OCI-M2 (cell line): ENCODE data around the gene GPR15.
"Not testable (repeated sequence)": the region's sequence is repeated elsewhere in the genome, so short reads cannot be mapped to it uniquely, and the experiment has no call there.

Source experiments
- DNase-seq: peaks from one replicate; lab custom pipeline; 2025; ENCODE audit not compliant: unreplicated experiment; lab: John Stamatoyannopoulos, UW

The GPR15 gene

DNA sequence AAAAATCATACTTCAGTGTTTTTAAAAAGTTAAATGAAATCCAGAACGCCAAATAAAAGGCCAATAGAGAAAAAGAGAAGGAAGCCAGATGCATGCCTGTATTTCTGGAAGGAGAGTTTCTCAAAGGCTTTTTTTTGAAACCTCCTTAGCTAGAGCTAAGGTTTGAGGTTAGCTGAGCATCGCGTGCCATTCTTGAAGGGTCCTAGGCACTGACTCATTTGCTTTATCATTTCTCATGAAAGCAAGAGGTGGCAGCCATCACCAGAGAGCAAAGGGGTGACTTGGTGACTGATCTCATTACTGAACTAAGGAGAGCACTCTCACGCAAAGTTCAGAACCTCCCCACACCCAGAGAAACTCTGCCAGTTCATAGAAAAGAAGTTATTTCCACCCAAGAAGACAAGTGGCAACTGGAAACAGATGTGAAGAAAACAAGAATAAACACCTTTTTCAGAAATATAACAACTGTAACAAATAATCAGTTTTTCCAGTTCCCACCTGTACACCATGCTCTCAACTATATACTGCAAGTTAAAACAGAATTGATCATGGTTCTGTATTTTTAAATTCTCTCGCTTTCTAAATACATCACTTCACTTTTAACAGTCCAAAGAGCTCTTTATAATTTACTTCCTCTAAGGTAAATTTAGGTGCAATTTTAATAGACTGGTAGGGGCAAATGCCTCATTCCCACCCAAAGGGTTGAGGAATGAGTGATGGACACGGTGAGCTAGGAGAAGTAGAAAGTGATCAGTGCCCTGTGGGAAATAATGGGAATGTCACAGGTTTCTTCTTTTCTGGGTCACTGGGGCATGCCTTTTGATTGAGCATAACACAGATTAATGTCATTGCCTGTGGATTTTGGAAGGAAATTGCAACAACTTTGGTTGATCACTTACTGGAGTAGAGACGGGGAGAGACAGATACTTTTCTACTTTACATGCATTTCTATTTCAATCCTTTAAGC lies 24.7 kb downstream of the GPR15 start:
- no peak for DNase-seq

DNA sequence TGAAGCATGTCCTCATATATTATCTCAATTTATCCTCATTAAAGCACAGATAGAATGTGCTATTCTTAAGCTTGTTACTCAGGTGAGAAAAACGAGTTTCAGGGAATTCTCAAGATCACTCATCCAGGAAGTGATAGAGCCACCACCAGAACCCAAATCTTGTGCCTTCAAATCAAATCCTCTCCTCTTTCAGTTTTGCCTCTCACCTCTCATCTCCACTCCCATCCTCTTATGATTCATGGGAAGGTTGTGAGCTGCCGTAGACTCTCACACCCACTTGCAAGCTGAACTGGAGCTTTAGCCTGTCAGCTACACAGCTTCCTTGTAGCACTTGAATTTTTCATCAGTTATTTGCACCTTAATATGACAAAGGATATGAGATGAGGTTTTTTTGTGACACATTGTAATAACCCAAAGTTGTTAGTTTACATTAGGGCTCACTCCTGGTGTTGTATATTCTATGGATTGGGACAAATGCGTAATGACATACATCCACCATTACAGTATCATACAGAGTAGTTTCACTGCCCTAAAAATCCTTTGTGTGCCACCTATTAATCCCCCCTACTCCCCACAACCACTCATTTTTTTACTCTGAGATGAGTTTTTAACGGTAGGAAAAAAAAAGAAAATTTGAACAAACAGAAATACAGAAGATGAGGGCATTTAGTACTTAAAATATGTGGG lies 25.7 kb downstream of the GPR15 start:
- no peak for DNase-seq

GRCh38 chr3:98558100-98558827 lies 26.5 kb downstream of the GPR15 start:
- DNase-seq = no peak

- not testable (repeated sequence) for DNase-seq
Observed at GRCh38 chr3:98559769-98560168, 28.0 kb downstream of the GPR15 start.

GRCh38 chr3:98560911-98561310 lies 29.1 kb downstream of the GPR15 start:
- no peak for DNase-seq

DNA sequence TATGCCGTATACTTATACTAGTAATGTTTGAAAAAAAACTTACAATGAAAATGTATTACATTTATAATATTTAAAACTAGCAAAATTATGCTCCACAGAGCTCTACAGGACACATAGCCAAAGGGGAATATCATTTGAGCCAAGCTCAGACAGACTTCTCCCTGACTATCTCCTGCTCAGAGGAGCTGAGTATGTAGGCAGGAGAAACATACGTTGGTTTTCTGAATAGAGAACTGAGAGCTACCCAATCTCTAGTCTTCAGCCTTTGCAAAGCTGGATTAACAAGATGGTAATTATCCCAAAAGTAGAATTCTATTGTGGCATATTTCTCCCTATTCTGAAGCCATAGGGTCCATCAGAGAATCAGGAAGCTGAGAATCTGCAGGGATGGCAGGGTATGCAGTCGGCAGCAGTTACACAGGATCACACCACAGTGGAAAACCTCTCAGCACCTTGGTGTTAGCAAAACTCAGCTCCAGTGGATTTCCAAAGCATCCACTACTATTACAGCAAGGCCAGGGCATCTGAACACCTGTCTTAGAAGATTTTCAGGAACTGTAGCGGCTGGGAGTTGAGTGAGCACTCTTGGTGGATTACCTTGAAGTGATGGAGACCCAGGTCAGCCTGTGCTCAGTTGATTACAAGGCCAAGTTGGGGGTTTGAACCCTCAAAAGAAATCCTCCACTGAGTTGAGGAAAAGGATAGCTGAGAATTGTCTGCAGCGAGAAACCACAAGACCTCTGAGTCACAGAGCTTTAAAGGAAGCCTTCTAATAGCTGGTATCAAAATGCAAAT lies 30.1 kb downstream of the GPR15 start:
- no peak for DNase-seq

DNA sequence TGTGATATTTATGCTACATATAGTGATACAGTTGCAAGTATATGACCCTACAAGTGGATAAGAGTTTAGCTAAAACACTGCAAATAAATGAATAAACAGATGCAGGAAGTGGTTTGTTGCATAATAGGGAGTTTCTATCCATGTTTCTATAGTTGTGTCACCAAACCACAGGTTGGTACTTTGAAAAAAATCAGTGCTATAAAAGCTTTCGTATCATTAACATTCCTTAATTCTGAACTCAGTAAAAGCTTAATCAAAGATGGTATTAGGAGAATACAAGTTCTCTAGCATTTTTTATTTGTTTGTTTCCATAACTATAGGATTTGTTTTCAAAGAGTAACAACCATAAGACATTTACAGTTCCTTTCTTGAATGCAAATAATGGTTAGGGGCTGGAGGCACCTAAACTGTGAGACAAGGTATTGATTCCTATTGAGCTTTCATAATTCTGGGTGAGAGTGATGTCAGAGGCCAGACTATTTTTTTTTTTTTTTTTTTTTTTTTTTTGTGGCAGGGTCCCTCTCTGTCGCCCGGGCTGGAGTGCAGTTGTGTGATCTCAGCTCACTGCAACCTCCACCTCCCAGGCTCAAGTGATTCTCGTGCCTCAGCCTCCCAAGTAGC lies 32.0 kb downstream of the GPR15 start:
- DNase-seq = no peak

DNA sequence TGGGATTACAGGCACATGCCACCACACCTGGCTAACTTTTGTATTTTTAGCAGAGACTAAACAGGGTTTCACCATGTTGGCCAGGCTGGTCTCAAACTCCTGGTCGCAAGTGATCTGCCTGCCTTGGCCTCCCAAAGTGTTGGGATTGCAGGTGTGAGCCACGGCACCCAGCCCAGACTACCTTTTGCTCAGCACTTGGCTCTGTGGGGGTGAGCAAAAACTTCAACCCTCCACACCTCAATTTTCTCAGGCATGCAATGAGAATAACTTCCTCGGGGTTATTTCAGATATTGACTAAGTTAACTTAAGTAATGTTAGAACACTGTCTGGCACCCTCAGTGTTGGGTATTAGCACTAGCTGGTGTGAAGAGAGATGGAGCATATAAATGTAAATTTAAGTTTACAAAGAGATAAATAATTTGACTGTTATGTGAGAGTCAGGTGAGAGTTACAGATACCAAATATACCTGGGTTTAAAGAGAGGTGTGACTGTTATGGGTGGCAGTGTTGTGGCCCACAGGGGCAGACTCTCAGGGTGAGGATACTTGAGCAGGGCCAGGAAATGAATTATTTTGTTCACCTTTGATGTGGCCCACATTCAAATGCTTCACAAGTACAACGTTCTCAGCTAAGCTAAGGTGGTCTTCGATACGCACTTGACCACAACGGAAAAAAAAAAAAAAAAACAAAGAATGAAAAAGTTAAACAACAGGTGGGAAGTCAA lies 32.7 kb downstream of the GPR15 start:
- DNase-seq = no peak

GRCh38 chr3:98565237-98565643 lies 33.5 kb downstream of the GPR15 start:
- no peak for DNase-seq

DNA sequence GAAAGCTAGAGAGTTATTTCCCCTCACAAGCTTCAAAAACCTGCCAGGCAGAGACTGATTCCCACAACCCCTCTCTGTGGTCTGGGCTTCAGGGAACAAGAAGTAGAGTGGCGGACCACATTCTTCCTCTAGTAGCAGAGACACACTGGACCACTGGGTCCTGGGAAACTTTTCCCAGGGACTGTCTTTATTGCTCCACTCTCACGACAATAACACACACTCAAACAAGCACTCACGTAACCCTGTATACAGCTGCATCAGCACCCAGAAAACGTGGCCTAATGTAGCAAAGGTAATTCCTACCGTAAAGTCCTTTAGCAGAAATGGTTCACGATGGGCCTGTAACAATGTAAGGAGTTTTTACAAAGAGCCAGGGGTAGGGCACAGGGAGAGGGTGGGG lies 34.1 kb downstream of the GPR15 start:
- no peak for DNase-seq

GRCh38 chr3:98567666-98568270 lies 36.0 kb downstream of the GPR15 start:
- DNase-seq = no peak

GRCh38 chr3:98568402-98568801 lies 36.6 kb downstream of the GPR15 start:
- no peak for DNase-seq

- no peak for DNase-seq
Observed at GRCh38 chr3:98573181-98573728, 41.5 kb downstream of the GPR15 start.

- DNase-seq = no peak
Observed at GRCh38 chr3:98574132-98574531, 42.4 kb downstream of the GPR15 start.

DNA sequence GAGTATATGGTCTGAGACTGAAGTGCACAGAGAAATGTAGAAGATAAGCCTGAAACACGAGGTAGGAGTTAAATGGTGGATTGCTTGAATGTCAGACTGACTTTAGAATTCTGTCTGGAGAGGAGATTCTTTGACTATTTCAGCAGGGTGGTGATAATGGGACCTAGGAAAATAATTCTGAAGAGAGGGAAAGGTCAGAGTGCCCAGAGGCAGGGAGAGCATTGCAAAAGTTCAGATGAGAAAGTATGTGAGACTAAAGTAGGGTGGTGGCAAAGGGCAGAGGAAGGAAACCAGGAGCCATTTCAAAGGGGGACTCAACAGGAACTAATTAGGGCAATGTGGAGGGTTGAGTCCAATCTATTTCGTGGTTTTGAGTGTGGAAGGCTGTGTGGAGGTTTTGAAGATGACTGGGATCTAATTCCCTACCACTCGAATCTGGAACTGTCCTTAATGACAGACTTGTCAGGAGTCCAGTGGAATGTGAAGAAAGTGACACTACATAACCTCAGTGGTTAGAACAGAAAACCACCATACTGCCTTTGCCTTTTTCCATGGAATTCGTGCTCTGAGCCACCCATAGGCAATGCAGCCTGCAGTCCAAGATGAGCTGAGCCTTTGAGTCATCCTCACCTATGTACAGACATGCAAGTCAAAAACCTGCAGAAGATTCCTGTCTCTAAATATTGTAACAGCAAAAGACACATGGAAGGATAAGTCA lies 45.6 kb downstream of the GPR15 start:
- no peak for DNase-seq

DNA sequence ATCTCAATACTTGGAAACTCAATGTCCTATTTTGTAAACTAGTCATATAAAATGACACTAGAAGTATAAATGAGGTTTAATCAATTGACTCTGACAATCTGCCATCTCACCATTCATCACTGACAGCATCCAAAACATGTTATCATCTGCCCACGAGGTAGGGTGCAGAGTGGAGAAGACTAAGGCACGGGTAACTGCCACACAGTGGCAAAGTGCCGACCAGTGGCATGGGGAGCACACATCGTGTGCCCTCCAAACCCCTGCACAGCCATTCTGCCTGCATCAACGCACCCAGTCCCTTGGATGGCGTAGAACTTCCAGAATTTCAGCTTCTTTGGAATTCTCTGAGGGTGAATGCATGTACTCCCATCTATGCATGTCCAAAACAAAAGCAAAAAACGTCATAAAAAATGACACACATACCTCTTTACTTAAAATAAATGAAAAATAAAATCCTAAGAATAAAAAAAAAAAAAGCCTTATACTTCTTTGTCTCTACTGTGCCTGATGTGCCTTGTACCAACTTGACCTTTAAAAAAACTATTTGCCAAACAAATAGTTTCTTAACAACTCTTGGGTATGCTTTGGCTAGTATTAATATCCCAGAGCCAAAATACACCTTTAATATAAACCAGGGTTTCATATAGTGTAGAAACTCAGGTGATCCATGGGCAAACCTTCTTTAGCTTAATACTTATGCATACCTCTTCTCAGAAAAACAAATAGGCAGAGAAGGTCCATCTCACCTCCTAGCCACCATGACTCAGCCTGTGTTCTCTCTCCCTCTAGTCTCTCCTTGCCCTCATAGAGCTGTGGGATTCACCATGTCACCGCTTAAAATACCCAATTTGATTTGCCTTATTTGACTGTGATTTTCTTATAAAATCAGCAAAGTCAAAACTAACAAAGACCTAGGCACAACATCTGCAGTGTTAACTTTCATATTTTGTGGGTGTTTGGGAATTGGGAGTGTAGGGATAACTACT lies 48.9 kb downstream of the GPR15 start:
- DNase-seq = no peak

DNA sequence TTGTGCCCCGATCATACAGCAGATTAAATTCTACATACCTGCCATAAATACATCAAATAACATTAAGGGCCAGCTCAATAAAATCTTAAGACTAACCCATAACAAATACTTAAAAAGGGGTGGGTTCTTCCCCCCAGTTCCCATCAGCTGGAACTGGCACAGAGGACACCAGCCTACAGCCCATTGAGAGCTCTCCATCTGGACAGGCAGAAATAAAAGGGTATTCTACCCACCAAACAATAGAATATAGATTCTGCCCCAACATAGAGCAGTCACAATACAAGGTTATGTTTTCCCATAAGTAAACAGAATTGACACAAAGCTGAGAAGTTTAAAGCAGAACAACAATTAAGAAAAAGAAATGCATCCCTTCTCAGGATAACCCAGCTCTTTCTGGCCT lies 49.7 kb downstream of the GPR15 start:
- no peak for DNase-seq
